NCI-H446 treated with DMSO at 0.1 percent for 48 hours (cell line): ENCODE data around the gene ANKRD34C.

ENCODE experiments used
- DNase-seq: peaks from one replicate; lab custom pipeline; 2025; lab: John Stamatoyannopoulos, UW

ANKRD34C gene

DNA sequence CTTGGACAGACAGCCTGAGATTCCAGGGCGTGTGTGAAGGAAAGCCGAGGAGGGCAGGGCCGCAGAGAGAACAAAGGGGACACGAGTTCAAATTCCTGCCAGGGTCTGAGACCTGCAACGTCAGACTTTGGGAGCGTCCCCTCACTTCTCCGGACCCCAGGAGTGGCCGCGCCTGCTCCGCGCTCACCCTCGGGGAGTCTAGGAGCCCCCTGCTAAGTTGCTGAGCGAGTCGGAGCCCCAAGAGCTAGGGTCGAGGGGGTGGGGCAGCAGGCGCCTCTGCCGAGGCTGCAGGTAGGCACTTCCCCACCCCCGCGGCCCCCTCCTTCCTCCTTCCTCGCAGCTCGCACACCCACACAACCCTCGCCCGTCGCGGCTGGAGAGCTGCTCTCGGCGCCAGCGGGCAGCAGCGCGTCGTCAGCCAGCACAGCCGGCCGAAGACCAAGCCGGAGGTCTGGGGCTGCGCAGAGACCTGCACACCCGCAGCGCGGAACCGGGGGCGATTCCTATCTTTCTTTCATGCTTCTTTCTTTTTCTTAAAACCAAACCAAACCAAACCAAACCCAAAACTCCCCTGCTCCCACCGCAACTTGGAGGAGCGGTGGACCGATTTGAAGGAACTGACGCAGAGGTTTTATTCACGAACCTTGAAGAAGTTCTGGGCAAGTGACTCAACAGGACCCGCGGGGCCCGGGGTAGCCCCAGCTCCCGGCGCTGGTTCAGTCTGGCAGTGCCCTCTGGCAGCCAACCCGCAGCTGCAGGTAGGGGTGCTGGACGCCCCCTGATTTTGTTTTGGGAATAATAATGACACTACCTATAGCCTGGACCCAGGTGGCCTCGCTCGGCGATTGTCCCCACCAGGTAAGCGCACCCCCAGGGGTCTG, at the start of gene ANKRD34C:
Gene ANKRD34C (plus strand): TSS at position 352 of the 881 bp plus-strand sequence. CDS start 10,563 bp downstream, outside the sequence.
- no peak for DNase-seq

DNA sequence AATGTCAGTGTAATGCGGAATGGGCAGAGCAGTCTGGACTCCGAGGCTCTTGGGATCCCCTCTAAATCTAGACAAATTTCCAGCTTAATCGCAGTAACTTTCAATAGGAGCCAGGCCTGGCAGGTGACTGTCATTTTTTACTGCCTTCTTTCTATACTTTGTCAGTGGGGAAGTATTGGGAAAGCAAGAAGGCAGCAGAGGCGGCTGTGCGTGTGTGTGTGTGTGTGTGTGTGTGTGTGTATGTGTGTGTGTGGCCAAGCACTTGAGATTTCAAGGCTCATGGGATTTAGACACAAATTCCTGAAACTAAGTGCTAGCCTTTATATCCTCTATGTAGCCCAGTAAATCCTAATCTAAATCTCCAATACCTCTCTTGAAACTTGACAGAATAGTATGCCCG, 49.3 kb upstream of the ANKRD34C start:
- no peak for DNase-seq

DNA sequence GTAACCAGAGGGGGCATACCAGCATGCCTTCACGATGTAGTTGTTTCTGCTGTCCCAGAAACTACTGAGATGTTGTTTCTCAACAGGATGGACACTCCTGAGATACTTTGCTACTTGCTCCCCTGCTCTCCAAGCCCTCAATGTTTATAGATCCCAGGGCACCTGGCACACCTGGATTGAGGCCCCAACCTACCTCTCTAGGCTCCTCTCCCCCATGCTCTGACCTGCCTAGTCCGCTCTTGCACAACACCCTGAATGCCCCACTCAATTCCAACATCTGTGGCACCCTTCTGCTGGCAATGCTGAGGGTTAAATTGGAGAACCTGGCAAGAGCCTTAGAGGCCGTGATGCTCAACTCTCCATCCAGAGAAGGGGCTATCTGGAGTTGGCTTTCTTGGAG, 42.5 kb upstream of the ANKRD34C start:
- DNase-seq, result no peak

DNA sequence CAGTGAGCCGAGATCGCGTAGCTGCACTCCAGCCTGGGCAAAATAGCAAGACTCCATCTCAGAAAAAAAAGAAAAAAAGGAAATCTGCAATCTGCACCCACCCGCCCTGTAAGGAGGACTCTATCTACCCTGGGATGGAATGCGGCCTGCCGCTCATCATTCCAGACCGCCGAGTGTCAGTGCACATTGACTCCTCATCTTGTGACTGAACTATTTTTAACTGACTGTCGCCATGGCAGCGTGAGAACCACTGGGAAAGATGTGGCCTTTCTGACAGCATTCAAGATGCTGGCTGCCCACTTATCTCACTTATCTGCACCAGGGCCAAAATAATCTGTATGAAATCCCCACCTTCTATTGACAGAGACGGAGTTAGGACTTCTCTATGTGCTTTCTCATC, 38.8 kb upstream of the ANKRD34C start:
- no peak for DNase-seq

DNA sequence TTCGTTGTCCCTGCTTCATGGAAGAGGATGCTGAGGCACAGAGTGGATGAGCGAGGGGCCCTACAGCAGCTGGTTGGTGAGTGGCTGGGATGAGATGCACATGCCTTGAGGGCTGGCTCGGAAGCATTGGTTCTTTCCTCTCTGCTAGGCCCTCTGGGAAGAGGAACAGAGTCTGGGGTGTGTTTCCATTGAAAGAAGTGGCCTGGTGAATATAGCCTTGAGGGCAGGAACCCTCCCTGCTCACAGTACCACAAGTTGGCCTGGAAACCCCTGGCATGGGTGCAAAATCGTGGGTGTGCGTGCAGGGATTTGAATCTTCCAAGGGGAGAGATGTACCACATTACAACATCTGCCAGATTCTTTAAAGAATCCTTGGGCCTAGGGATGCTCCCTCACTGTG, 37.6 kb upstream of the ANKRD34C start:
- no peak for DNase-seq

DNA sequence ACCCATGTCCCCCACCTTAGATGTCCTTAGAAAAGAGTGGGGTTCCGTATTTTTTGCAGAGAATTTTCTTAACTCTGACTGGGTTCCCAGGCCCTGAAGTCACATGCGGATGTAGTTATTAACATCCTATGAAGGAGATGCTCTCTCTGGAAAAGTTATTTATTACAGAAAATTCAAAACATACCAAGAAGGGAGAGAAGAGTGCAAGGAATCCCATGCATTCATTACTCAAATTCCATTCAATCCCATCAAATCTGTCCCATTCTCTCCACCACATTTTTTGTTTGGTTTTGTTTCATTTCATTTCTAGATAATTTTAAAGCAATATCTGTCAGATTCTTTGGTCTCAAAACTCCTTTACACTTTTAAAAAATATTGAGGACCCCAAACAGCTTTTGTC, 34.3 kb upstream of the ANKRD34C start:
- DNase-seq, result no peak

DNA sequence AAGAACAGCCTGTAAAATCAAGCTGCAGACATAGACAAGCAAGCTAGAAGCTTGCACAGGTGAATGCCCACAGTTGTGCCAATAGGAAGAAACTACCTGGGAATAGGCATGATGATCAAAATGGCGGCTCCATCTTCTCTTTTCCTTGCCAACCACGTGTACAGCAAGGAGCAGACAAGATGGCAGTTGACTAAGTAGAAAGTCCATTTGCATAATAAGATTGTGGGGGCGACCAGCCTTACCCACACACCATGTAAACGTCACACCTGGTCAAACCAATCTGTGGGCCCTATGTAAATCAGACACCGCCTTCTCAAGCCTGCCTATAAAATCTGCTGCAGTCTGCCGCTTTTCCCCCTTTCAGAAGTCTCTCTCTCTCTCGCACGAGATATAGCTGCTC, 25.1 kb upstream of the ANKRD34C start:
- peak; percentile 32 for DNase-seq

DNA sequence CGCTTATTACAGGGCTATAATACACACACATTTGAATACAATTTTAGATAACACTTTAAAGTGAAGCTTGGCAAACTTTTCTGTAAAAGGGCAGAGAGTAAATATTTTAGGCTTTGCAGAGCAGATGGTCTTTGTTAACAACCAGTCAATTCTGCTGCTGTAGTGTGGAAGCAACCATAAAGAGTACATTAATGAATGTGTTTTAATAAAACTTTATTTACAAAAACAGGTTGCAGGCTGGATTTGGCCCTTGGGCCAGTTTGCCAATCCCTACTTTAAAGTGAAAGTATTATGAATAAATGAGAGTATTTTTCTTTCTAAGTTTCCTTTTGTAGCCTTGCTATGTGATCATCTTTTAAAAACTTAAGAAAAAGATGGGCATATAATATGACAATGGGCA, 20.7 kb upstream of the ANKRD34C start:
- DNase-seq, result no peak

DNA sequence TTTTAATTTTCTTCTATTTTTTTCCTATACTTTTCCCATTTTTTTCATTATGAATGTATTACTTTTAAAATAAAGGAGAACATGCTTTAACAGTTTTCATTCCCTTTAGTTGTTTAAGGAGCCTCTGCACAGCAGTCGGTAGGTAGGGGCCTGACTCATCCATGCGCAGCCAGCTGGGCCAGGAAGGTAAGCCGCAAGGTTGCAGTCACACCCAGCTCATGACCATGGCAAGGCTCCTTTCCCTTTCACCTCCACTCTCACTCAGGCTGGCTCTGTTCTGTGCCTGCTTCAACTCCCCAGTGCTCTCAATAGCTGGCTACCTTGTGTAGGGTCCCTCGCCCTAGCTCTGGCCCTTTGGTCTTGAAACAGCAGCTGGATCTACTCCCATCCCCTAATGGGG, 17.4 kb upstream of the ANKRD34C start:
- DNase-seq, result no peak

DNA sequence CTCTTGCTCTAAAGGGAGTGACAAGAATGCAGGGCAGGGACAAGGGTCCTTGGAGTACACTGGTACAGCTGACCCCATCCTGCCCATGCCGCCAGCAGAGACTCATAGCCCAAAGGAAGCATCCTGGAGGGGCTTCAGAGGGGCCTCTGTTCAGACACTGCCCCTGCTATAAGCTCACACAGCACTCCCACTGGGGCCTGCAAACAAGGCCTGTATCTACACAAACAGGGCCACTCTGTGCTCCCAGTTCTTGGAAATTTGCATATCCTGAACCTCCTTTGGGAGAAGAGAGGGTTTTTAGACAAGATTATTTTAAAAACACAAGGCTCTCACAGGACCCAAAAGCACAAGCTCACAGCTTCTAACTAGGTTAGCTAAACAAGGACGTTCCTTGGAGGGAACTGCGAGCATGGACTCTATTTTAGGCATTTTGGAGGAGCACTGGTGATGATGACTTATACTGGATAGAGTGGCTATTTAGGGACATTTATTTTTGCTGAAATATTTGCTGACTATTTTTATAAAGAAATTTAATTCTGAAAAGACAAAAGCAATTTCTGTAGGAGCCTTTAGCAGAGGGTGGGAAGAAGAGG, 16.4 kb upstream of the ANKRD34C start:
- DNase-seq, result no peak

DNA sequence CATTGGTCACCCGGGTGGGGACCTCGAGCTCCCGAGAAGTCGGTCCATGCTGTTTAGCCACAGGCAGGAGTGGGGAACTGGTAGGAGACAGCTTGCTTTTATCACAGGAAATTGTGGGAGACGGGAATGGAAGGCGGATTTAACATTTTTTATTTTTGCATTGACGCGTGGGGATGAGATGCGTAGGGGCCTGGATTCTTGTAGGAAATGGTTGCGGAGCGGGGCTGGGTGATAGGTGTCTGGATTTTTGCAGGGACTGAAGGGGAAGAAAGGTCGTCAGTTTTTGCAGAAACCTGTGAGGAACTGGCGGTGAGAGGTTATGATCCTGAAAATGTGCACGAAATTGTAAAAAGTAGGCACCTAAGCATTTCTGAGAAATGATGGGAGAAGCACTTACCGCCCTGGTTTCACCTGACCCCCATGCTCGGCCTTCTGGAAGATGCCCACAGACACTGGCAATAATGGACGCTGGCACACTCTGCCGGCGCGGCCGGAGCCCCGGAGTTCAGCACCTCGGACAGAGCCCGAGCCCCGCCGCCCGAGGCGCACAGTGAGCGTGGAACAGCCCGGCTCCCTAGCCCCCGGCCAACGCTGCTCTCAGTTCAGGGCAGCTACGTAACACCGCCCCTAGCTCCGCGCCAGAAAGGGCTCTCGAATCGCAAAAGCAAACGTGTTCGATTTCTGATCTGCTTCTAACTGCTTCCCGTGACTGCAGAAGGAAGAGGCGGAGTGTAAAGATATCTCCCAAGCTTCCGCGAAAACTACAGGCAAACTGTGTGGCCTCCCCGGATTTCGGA, 928 bp downstream of the ANKRD34C start:
- DNase-seq, result no peak

DNA sequence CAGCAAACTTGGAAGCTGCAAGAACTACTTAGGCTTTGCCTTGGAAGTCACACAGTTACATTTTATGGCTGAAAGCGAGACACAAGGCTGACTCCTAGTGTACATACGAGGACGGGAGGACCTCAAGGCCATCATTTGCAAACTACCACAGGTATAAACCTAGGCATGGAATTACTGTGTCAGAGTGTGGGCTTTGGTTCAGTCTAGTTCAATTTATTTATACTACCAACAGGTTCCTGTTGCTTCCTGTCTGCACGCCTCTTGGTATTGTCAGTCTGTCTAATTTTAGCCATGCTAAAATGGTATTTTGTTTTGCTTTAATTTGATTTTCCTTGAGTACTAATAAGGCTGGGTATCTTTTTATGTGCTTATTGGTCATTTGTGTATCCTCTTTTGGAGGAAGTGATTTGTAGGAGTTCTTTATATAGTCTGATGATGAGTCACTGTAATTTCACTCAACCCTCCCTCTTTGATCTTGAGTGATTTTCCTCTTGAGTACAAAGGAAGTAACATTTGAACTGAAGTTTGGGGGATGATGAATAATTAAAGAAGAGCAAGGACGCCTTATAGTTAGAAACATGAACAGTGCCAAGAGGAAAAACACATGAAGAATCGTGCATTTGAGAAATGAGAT, 8.2 kb downstream of the ANKRD34C start:
- DNase-seq, result no peak

DNA sequence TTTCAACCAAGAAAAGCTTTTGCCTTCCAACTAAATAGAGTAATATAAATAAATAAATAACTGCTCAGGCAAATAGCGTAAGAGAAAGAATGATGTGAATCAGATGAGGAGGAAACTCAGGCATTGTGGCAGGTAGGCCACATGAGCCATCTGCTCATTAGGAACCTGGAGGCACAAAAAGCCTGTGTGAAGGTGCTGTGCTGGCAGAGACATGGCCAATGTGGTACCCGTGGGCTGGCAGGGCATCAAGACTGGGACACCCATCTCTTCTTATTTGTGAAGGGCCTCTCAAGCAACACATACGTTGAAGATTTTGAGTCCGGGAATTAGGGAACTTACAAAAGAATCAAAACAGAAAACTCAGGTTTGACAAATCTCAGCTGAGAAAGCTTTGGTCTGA, 9.5 kb downstream of the ANKRD34C start:
- no peak for DNase-seq

DNA sequence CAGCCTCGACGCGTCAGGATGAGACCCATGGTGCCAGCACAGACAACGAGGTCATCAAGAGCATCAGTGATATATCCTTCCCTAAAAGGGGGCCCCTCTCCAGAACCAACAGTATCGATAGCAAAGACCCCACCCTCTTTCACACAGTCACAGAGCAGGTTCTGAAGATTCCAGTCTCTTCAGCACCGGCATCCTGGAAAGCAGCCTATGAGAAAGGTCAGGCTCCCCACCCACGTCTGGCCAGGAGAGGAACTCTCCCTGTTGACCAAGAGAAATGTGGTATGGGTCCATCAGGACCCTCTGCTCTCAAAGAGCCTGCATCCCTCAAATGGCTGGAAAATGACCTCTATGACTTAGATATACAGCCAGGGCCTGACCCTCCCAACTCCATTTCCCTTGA, 11.6 kb downstream of the ANKRD34C start:
- no peak for DNase-seq

DNA sequence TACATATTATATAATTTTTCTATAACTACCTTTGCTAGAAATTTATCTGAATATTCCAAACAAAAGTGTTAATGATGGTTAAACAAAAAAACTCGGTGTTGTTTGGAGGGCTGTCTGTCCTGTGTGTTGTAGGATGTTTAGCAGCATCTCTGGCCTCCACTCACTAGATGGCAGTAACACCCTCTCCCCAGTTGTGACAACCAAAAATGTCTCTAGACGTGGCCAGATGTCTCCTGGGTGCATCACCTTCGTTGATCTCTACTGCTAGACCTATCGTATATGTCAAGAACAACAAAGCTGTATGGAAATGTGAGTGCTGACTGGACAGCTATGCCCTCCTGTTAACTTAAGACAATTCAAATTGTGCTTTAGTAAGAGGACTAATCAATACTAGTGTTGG, 14.1 kb downstream of the ANKRD34C start:
- DNase-seq, result no peak

DNA sequence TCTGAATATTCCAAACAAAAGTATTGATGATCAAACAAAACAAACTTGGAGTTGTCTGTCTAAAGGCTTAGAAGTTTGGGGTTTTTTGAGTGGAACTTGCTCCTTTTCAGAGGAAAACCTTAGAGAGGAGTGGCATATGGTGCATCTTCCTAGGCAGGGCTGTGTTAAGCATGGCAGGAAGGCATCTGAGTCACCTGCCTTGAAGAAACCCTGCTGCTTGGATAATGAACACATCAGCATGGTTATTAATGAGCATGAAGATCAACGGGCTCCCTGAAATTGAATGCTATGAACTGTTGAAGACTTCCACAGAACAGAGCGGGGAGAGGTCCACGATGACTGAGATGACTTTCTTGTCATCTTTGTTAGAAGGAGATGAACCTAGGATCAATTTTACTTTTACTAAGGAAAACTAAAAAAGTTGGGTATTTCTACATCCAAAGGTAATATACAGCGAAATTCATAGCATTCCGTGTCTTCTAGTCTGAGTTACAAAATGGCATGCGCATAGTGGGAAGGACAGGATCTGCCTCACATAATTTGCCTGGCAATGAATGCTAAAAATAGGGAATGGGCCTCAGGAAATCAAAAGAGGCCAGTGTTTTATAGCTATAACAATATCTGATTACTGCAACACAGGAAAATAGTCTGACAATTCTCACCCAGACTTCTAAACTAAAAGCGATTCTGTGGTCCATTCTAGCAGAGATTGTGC, 16.8 kb downstream of the ANKRD34C start:
- no peak for DNase-seq

DNA sequence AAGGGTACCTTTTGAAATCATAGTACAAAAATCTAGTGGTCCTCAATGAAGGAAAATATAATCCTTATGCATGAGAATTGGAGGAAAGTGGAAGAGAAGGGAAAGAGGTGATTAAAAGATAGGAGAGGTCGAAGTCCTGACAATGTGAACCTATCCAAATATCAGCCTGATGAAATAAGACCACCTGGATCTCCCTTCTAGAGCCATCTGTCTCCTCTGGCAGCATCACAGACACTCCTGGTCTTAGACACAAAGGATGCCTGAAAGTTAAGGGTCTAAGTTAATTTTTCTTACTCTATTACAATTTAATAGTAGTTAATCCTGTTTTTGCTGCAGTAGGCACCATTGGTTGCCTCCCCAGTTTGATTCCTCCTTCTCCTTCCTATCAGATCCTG, 17.3 kb downstream of the ANKRD34C start:
- DNase-seq, result no peak

DNA sequence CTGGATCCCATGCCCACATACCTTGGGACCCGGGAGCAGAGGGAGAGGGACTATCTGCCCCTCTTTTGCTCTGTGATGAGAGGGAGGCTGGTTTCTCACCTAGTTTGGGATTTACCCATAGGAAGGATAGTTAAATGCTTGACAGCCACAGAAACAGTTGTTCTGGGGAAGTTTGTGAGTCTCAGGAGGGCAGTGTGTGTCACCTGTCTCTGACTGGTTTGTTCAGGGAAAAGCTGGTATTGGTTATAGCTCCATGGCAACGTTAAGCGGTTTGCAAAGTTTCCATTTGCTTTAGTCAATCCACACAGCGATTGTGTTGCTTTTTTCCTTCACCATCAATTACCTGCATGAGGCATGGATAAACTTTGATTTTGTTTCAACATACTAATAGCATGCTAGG, 24.7 kb downstream of the ANKRD34C start:
- DNase-seq, result no peak

DNA sequence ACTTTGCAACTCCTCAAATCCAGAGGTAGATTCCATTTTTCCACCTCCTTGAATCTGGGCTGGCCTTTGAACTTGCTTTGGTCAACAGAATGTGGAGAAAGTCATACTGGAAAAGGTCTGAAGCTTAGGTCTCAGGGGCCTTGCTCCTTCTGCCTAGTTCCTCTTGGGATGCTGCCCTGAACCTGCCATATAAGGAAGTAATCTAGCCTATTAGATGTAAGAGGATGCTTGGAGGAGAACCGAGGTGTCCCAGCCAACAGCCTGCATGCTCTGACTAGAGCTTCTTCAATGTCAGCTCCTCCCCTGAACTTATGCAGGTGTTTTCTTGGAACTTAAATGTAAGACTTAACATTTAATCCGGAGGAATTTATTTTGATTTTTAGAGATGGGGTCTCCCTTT, 26.4 kb downstream of the ANKRD34C start:
- DNase-seq, result no peak

DNA sequence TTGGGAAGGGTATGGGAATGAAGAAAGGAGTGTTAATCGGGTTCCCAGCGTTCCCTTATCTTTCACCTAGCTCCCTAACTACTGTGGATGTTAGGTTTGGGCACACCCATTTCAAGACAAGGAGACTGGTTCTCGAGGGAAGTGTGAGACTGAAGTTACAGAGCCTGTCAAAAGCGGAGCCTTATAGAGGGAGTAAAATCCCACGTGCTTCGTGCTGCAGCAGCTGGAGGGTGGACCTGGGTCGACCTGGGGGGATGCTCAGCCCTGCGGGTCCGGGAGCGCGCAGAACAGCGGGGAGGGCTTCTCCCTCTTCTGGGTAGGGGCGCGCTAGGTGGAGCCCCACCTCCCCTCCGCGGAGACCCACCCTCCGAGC, 28.1 kb downstream of the ANKRD34C start:
- no peak for DNase-seq

DNA sequence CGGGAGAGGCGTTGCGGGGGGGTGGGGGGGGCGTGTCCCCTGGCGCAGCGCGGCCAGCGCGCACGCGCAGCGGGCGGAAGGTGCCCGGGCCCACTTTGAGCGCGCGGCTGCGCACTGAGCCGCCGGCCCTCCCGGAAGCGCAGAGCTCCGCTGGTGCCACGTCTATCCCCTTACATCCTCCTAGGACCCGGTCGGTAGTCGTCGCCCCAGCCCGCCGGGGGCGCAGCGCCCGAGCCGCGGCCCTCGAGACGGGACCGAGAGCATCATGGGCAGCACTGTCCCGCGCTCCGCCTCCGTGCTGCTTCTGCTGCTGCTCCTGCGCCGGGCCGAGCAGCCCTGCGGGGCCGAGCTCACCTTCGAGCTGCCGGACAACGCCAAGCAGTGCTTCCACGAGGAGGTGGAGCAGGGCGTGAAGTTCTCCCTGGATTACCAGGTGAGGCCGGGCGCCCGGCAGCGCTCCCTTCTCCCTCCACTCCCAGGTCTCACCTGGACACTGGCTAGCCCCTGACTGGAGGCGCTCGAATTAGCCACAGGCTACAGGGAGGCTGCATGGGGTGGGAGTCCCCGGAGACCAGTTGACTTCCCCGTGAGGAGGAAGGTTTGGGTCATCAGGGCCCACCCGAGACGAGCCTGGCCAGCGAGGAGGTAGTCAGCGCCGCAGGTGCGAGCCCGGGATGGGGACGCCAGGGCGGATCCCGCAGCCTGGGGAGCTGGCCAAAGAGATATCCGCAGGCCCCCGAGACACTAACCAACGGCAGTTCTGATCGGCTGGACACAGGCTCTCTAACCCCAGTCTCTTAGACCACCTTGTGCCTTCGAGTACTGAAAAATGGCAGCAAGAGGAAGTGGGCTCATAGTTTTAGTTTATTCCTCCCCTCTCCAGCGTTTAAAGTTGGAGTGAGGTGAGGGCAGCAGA, 28.7 kb downstream of the ANKRD34C start, which contains the start of gene TMED3:
Gene TMED3 (plus strand): TSS at position 128 of the 916 bp plus-strand sequence. CDS start 138 bp downstream, at position 266.
- DNase-seq, result peak; percentile 48
